Muscle layer of colon (tissue), 2 donors: ENCODE data around the gene UCN3.
A peak's percentile ranks its signal among the peaks of the same experiment; 100 is the strongest.

ENCODE experiments used
- H3K27ac ChIP-seq: one replicate; pipeline ENCODE4 v1.7.0; 2013; ENCODE audit warnings: low read depth, mild to moderate bottlenecking, low read length, moderate library complexity
- H3K27me3 ChIP-seq, 2 donors: one replicate each; pipeline ENCODE4 v1.7.0; 2013; ENCODE audit warnings: low read length in 2 of 2, mild to moderate bottlenecking in 2 of 2; ENCODE audit not compliant: insufficient read depth in 2 of 2, control insufficient read depth in 1 of 2
- H3K36me3 ChIP-seq: one replicate; pipeline ENCODE4 v1.7.0; 2013; ENCODE audit warnings: mild to moderate bottlenecking, low read length; ENCODE audit not compliant: insufficient read depth
- H3K4me1 ChIP-seq: one replicate; pipeline ENCODE4 v1.7.0; 2013; ENCODE audit warnings: mild to moderate bottlenecking, low read length; ENCODE audit not compliant: insufficient read depth
- H3K4me3 ChIP-seq, 2 donors: one replicate each; pipeline ENCODE4 v1.7.0; 2013; ENCODE audit warnings: low read length in 2 of 2, low read depth in 1 of 2, mild to moderate bottlenecking in 1 of 2, moderate library complexity in 1 of 2
- H3K9ac ChIP-seq: one replicate; pipeline ENCODE4 v1.7.0; 2013; ENCODE audit warnings: low read length
- H3K9me3 ChIP-seq: one replicate; pipeline ENCODE4 v1.7.0; 2013; ENCODE audit warnings: mild to moderate bottlenecking, low read length
- donor health status: abdominal sarcoma.
- donor health status: Adenocarcinoma of cecum.

UCN3 gene

DNA sequence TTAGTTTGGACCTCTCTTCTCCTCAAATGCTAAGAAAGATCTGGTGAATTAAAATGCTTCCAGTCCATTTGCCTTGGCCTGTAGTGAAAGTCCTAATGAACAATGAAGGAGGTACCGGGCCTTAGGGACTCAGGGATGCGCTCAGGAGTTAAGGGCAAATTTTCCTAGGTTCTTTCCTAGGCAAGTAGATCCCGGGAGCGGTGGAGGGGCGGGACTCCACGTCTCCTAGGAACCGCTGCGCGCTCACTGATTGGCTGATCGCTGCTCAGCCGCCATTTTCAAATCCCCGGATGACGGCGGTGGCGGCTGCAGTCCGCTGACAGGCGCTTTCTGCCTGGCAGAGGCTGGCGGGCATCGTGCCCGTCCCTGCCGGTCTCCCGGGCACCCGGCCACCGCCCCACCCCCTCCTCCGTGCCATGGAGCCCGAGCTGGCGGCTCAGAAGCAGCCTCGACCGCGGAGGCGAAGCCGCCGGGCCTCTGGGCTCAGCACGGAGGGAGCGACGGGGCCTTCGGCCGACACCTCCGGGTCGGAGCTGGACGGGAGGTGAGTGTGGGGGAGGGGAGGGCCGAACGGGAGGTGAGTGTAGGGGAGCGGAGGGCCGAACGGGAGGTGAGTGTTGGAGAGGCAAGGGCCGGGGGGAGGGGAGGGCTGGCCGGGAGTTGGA, 47.6 kb downstream of the UCN3 start, which contains the start of gene NET1:
TSS of gene NET1 (plus strand) at position 281 of the 665 bp plus-strand sequence. CDS start at position 417, 136 bp downstream.
- Histone ChIP-seq H3K27me3 (no peaks in the 10 kb centered on the region), H3K36me3 (no peaks in the 10 kb centered on the region), H3K4me1 (peaks cover 3% of the 10 kb centered on the region), H3K27ac (no peak within 1 kb of the TSS), H3K9ac (peak within 1 kb of the TSS; percentile 22), H3K9me3 (no peaks in the 10 kb centered on the region), H3K4me3 (peak within 1 kb of the TSS; percentile 52 to 60)

DNA sequence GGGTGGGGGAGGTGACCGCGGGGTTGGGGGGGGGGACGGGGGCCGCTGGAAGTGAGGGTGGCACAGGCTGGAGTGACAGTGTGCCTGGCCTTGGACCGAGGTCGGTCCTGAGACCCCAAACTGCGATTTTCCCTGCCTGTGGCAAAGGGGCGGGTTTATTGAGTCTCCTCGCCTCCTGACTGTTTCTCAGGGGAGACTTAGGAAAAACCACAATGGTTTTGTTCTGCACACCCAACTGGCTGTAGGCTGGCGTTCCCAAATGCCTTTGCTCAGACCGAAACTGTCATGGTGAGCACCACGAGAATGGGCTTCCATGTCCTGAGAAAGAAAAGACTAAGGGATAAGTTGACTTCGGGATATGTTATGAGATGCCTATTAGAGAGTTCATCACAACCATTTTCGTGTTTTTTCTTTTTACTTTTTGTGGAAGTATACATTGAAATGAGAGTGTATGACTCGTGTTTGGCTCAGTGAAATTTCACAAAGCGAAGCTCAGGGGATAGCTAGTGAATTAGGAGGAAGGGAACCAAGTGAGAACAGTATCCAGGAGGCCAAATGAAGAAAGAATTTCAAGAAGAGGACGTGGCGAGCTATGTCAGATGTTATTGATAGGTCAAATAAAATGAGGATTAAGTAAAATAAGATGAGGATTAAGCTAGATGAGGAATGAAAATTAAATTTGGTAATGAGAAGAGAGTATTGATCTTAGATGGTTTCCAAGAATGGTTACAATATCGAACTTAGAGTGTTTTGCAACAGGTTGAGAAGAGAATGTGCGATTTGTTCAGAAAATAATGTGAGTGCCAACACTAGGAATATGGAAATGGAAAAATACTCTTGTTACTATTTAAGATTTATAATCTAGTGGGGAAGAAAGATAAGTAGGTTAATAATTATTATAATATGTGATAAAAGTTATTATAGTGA, 48.5 kb downstream of the UCN3 start:
- no peak overlapping the region for H3K27ac ChIP-seq

DNA sequence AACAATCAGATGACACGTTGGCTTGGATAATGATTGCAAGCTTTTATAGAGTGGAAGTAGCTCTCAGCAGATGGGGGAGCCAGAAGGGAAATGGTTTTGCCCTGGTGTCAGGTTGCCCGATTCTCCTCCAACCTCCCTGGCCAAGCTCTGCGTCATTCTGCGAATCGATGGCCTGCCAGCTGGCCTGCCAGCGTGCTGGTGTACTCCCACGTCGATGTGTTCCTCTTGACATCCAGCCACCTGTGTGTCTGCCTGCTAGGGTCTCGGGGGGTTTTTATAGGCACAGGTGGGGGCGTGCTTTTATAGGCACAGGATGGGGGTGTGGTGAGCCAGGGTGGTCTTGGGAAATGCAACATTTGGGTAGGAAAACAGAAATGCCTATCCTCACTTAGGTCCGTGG, 52.2 kb downstream of the UCN3 start:
- Histone ChIP-seq H3K4me1 (peaks cover 2% of the 10 kb centered on the region), H3K4me3 (no peak overlapping the region), H3K27ac (no peak overlapping the region), H3K9ac (no peak overlapping the region), H3K27me3 (no peaks in the 10 kb centered on the region), H3K36me3 (no peaks in the 10 kb centered on the region), H3K9me3 (no peaks in the 10 kb centered on the region)

More for the DNA sequence above, 48.5 kb downstream of the UCN3 start:
- no peaks in the 10 kb centered on the region for H3K36me3 ChIP-seq
- no peaks in the 10 kb centered on the region for H3K9me3 ChIP-seq
- H3K9ac ChIP-seq, result peak overlapping the region; percentile 22
- peak overlapping the region; percentile 9 to 52 for H3K4me3 ChIP-seq
- H3K4me1 ChIP-seq, result peaks cover 3% of the 10 kb centered on the region
- no peaks in the 10 kb centered on the region for H3K27me3 ChIP-seq

DNA sequence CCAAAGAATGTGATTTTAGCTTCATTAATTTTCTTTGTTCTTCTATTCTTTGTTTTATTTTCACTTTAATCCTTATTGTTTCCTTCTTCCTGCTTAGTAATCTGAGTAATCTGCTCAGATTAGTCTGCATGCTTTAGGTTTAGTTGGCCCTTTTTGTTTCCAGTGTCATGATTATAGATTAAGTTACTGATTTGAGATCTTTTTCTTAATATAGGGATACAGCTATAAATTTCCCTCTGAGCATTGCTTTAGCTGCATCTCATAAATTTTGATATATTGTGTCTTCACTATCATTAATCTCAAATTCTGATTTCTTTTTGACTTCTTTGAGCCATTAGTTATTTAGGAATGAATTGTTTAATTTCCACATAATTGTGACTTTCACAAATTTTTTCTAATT, 53.8 kb downstream of the UCN3 start:
- no peaks in the 10 kb centered on the region for H3K27me3 ChIP-seq
- H3K4me1 ChIP-seq, result no peaks in the 10 kb centered on the region
- H3K9ac ChIP-seq, result no peak overlapping the region
- H3K27ac ChIP-seq, result no peak overlapping the region
- no peak overlapping the region for H3K4me3 ChIP-seq
- H3K9me3 ChIP-seq, result no peaks in the 10 kb centered on the region
- no peaks in the 10 kb centered on the region for H3K36me3 ChIP-seq

DNA sequence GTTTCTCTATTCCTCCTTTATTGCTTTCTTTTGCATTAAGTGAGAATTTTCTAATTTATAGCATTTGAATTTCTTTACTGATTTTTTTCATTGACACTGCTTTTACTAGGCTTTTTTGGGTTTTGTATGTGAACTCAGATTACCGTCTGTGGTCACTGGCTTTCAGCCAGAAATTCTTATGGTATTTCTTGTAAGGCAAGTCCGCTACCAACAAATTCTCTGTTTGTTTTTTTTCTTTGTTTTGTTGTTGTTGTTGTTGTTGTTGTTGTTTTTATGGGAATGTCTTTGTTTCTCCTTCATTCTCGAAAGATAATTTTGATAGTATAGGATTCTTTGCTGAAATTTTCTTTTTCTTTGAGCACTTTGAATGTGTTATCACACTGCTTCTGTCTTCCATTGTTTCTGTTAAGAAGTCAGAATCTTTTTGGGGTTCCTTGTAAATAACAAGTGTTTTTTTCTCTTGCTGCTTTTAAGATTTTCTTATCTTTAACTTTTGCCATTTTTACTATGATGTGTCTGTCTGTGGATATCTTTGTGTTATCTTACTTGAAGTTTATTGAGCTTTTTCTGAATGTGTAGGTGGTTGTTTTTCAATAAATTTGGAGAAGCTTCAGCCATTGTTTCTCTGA, 54.8 kb downstream of the UCN3 start:
- Histone ChIP-seq H3K27ac (no peak overlapping the region), H3K36me3 (no peaks in the 10 kb centered on the region), H3K4me3 (no peak overlapping the region), H3K27me3 (no peaks in the 10 kb centered on the region), H3K4me1 (no peaks in the 10 kb centered on the region), H3K9ac (no peak overlapping the region), H3K9me3 (no peaks in the 10 kb centered on the region)

DNA sequence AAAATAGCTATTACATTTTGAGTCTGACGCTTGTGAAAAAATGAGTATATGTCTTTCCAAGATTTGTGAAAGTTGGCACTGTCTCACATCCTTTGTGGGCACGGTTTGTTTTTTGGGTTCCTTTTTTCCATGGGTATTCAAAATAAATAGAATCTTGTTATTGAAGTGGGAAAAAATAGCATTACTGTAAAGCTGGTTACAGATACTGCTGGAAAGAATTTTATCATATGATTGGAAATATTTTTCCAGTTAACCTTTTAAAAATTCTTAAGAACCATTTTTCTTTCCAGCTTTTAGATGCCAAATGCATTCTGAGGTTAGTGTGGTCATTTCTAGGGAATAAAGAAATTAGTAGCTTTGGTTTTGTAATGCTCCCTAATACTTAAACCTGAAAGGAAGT, 59.0 kb downstream of the UCN3 start:
- Histone ChIP-seq H3K27me3 (no peaks in the 10 kb centered on the region), H3K27ac (no peak overlapping the region), H3K4me3 (no peak overlapping the region), H3K4me1 (no peaks in the 10 kb centered on the region), H3K36me3 (no peaks in the 10 kb centered on the region), H3K9me3 (no peaks in the 10 kb centered on the region), H3K9ac (no peak overlapping the region)
